ENCODE measurements around the gene UGT1A4.

The UGT1A4 gene

GRCh38 chr2:233688341-233688740 lies 30.2 kb upstream of the UGT1A4 start:
- no peak overlapping the region for H3K4me3 ChIP-seq (ENCODE audit: control insufficient read depth, low read depth, low read length)
- no peak for TF ChIP-seq CTCF (conservative IDR thresholded peaks at IDR 0.05; ENCODE audit: control insufficient read depth, insufficient read depth, low read depth, low read length)
- DNase-seq (ENCODE audit: low read depth) = no peak

- DNase-seq (ENCODE audit: low read depth) = no peak
- no peak for TF ChIP-seq CTCF (conservative IDR thresholded peaks at IDR 0.05; ENCODE audit: control insufficient read depth, insufficient read depth, low read depth, low read length)
- H3K4me3 ChIP-seq (ENCODE audit: control insufficient read depth, low read depth, low read length) = no peak overlapping the region
These were observed 29.5 kb upstream of the UGT1A4 start for GRCh38 chr2:233689031-233689430.

GRCh38 chr2:233689501-233689900 lies 29.0 kb upstream of the UGT1A4 start:
- no peak for TF ChIP-seq CTCF (conservative IDR thresholded peaks at IDR 0.05; ENCODE audit: control insufficient read depth, insufficient read depth, low read depth, low read length)
- no peak overlapping the region for H3K4me3 ChIP-seq (ENCODE audit: control insufficient read depth, low read depth, low read length)
- DNase-seq (ENCODE audit: low read depth) = no peak

- no peak overlapping the region for H3K4me3 ChIP-seq (ENCODE audit: control insufficient read depth, low read depth, low read length)
- TF ChIP-seq CTCF (conservative IDR thresholded peaks at IDR 0.05; ENCODE audit: control insufficient read depth, insufficient read depth, low read depth, low read length) = no peak
- DNase-seq (ENCODE audit: low read depth) = no peak
These were observed 28.1 kb upstream of the UGT1A4 start for GRCh38 chr2:233690444-233690843.

- no peak for DNase-seq (ENCODE audit: low read depth)
- no peak for TF ChIP-seq CTCF (conservative IDR thresholded peaks at IDR 0.05; ENCODE audit: control insufficient read depth, insufficient read depth, low read depth, low read length)
- H3K4me3 ChIP-seq (ENCODE audit: control insufficient read depth, low read depth, low read length) = no peak overlapping the region
These were observed 26.8 kb upstream of the UGT1A4 start for GRCh38 chr2:233691443-233692433.

- no peak for DNase-seq (ENCODE audit: low read depth)
- no peak for TF ChIP-seq CTCF (conservative IDR thresholded peaks at IDR 0.05; ENCODE audit: control insufficient read depth, insufficient read depth, low read depth, low read length)
- H3K4me3 ChIP-seq (ENCODE audit: control insufficient read depth, low read depth, low read length) = no peak within 1 kb of the TSS
These were observed 25.9 kb upstream of the UGT1A4 start, which contains the start of gene UGT1A6 for GRCh38 chr2:233692648-233693047. UGT1A6 (plus strand) TSS chr2:233692890; CDS start chr2:233693005, 115 bp downstream.
